HG03457 (cell line): Measurements from ENCODE around the gene CACUL1.
"Not testable (repeated sequence)": the region's sequence is repeated elsewhere in the genome, so short reads cannot be mapped to it uniquely, and the experiment has no call there.

Experiments used
- ATAC-seq: cut with Tn5 transposase; IDR thresholded peaks from one replicate; pipeline ENCODE4 v1.9.1; 2021; ENCODE audit warnings: moderate number of reproducible peaks; ENCODE audit not compliant: unreplicated experiment

Gene CACUL1

DNA sequence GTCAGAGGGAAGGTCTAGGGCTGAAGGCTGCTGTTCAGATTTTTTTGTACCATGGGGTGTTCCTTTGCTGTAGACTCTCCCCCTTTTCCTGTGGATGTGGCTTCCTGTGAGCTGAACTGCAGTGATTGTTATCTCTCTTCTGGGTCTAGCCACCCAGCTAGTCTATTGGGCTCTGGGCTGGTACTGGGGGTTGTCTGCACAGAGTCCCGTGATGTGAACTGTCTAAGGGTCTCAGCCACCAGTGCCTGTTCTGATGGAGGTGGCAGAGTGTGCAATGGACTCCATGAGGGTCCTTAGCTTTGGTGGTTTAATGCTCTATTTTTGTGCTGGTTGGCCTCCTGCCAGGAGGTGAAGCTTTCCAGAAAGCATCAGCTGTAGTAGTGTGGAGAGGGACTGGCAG, 96.6 kb downstream of the CACUL1 start:
- not testable (repeated sequence) for ATAC-seq

DNA sequence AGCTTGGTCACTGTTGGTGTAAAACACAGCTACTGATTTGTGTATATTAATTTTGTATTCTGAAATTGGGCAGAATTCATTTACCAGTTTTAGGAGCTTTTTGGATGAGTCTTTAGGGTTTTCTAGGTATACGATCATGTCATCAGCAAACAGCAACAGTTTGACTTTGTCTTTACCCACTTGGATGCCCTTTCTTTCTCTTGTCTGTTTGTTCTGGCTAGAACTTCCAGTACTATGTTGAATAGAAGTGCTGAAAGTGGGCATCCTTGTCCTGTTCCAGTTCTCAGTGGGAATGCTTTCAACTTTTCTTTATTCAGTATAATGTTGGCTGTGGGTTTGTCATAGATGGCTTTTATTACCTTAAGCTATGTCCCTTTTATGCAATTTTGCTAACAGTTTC, 109.5 kb downstream of the CACUL1 start:
- ATAC-seq, result not testable (repeated sequence)

DNA sequence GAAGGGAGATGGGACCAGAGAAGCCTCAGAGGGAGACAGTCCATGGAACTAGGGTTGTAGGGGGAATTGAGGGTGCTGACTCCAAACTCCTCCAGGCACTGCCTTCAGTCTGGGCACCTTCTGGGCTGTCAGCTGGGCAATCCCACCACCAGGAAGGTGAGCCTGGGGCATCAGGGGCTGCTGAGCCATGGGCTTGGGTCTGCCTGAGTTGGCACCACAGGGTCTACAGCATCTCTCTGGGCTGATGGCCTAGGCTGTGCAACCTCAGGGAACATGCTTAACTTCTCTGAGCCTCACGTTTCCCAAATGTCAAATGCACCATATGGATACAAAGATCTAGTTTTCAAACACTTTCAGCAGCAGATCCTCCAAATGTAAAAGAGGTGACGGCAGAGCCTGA, 112.5 kb downstream of the CACUL1 start:
- ATAC-seq, result no peak

DNA sequence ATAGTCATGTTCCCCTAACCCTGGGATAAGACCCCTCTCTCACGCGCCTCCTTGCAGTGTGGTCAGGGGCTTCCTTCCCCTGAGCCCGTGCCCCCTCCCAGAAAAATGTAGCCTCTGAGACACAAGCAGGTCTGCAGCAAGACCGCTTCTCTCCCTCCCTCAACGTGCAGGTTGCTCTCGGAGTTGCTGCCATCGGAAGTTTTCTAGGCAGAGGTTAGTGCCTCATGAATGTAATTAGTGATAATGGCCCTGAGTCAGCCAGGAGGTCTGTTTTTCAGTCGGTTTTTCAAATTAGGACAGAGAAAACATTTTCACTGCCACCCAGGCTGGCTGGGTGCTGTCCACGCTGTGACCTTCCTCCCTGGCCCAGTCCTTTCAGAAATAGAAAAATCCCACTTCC, 116.1 kb downstream of the CACUL1 start:
- ATAC-seq, result no peak

- no peak for ATAC-seq
Measured at GRCh38 chr10:118635674-118636402, 118.9 kb downstream of the CACUL1 start.

DNA sequence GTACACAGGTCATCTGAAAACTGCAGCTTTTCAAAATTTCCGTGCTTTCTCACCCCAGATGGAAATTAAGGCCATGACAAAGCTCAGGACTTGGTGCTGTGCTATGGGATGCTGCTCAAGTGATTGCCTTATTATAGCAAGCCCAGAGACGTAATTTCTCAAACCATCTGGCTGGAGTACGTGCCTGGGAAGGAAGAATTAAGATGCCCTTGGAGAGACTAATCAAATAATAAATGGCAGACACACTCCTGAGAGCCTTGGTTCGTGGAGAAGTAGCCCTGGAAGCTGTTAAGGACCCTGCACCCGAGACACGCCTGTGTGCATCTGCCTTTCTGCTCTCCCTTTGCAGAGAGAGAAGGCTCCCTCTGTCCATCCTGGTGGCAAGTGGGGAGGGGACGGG, 121.0 kb downstream of the CACUL1 start:
- no peak for ATAC-seq

DNA sequence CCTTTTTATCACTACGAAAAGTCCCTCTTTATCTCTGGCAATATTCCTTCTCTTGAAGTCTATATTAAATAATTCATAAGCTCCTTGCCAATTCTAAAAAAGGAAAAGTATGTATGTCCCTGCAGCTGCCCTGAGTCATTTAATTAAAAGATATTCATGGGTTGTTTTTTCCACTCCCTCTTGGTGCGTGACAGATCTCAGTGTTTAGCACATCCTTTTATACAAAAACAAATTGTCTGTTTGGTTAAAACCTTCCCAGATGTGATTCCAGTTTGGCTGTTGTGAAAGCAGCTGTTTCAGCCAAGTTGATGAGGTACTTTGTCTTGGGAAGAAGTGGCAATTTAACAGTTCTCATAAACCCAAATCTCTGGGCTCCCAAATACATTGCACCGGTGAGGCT, 125.6 kb downstream of the CACUL1 start:
- ATAC-seq, result no peak

GRCh38 chr10:118628397-118628796, 126.4 kb downstream of the CACUL1 start:
- ATAC-seq, result no peak

GRCh38 chr10:118626953-118627352, 127.8 kb downstream of the CACUL1 start:
- ATAC-seq, result no peak
